22Rv1 (cell line): Measurements from ENCODE around the gene OR4E2.

Source experiments
- H3K27ac ChIP-seq: fragments of 450-650 bp; 2 replicates; pipeline ENCODE4 v1.5.1; 2017
- CTCF ChIP-seq: fragments of 450-650 bp; IDR thresholded peaks from 2 replicates; pipeline ENCODE4 v1.5.1; 2017; ENCODE audit warnings: mild to moderate bottlenecking
- ZFX ChIP-seq: fragments of 450-650 bp; IDR thresholded peaks from 2 replicates; pipeline ENCODE4 v1.6.1; 2017; ENCODE audit warnings: antibody characterized with exemption, borderline replicate concordance

Gene OR4E2

GRCh38 chr14:21712036-21712435 is 58.4 kb downstream of the OR4E2 start:
- TF ChIP-seq CTCF = no peak
- TF ChIP-seq ZFX = no peak
- no peak overlapping the region for H3K27ac ChIP-seq

GRCh38 chr14:21714318-21714929 is 60.8 kb downstream of the OR4E2 start:
- no peak overlapping the region for H3K27ac ChIP-seq
- TF ChIP-seq CTCF (no peak), ZFX (no peak)
